IMR-90 (cell line): ENCODE results near the gene SLBP. TPM values are rescaled to one million over a fixed set of nuclear protein-coding genes. Genes with fewer than 3 reads are reported as not detected.
A peak's percentile ranks its signal among the peaks of the same experiment; 100 is the strongest.

Experiments
- ATAC-seq: fragments of 200-7000 bp; cut with Tn5 transposase; 2 replicates; pipeline ENCODE4 v1.9.1; 2020; ENCODE audit warnings: low read depth, mild to moderate bottlenecking, moderate library complexity
- BruUV-seq: library from RNA; stranded (reverse); fragments of 400-500 nt; replicated peaks from 2 replicates; lab custom pipeline; 2021; lab: Mats Ljungman, UMichigan
- CTCF ChIA-PET: fragments of 300-600 bp; formaldehyde crosslinking; extraction: SDS; loops from one replicate; lab custom pipeline; 2021; ENCODE audit warnings: antibody characterized with exemption; lab: Yijun Ruan, JAX
- POLR2A ChIA-PET: fragments of 300-600 bp; sonication (Branson Sonifier 250); formaldehyde crosslinking; loops from one replicate; lab custom pipeline; 2022; ENCODE audit warnings: antibody characterized with exemption; ENCODE audit not compliant: unreplicated experiment; lab: Charles Lee
- DNase-seq: peaks from one replicate; pipeline ENCODE4 v3.0.0; 2013
- H2AFZ ChIP-seq: replicated peaks from 2 replicates; pipeline ENCODE3; 2013; ENCODE audit warnings: low read length, mild to moderate bottlenecking; ENCODE audit not compliant: poor library complexity
- H2AK5ac ChIP-seq: 2 replicates; pipeline ENCODE4 v1.6.1; 2013; ENCODE audit warnings: low read depth, low read length, inconsistent platforms
- H2AK9ac ChIP-seq: replicated peaks from 2 replicates; pipeline ENCODE3; 2013; ENCODE audit warnings: mild to moderate bottlenecking, low read depth, low read length, moderate library complexity; ENCODE audit not compliant: poor library complexity
- H2BK120ac ChIP-seq: 2 replicates; pipeline ENCODE4 v1.6.1; 2013; ENCODE audit warnings: low read depth, low read length, inconsistent platforms
- H2BK15ac ChIP-seq: 3 replicates; pipeline ENCODE4 v1.6.1; 2013; ENCODE audit warnings: low read depth, low read length, inconsistent platforms
- H2BK20ac ChIP-seq: 2 replicates; pipeline ENCODE4 v1.6.1; 2013; ENCODE audit warnings: low read depth, mild to moderate bottlenecking, inconsistent platforms, low read length, moderate library complexity
- H2BK5ac ChIP-seq: 2 replicates; pipeline ENCODE4 v1.6.1; 2013; ENCODE audit warnings: mild to moderate bottlenecking, low read depth, low read length, inconsistent platforms; ENCODE audit not compliant: poor library complexity, severe bottlenecking
- H3K14ac ChIP-seq: replicated peaks from 2 replicates; pipeline ENCODE4 v1.6.1; 2013; ENCODE audit warnings: low read depth, low read length, inconsistent platforms
- H3K18ac ChIP-seq: 2 replicates; pipeline ENCODE4 v1.6.1; 2013; ENCODE audit warnings: low read depth, low read length, control low read depth
- H3K23ac ChIP-seq: 2 replicates; pipeline ENCODE4 v1.6.1; 2013; ENCODE audit warnings: low read depth, low read length, inconsistent platforms
- H3K27ac ChIP-seq: 2 replicates; pipeline ENCODE4 v1.5.1; 2013; ENCODE audit warnings: mild to moderate bottlenecking, control low read depth, low read length; ENCODE audit not compliant: insufficient read depth
- H3K27me3 ChIP-seq: 2 replicates; pipeline ENCODE4 v1.6.1; 2013; ENCODE audit warnings: low read length; ENCODE audit not compliant: control insufficient read depth, insufficient read depth
- H3K36me3 ChIP-seq: 2 replicates; pipeline ENCODE4 v1.6.1; 2013; ENCODE audit warnings: low read length, mixed read lengths; ENCODE audit not compliant: control insufficient read depth, insufficient read depth
- H3K4ac ChIP-seq: 2 replicates; pipeline ENCODE4 v1.6.1; 2013; ENCODE audit warnings: low read depth, low read length, inconsistent platforms
- H3K4me1 ChIP-seq: 2 replicates; pipeline ENCODE4 v1.6.1; 2013; ENCODE audit warnings: low read length, mixed read lengths; ENCODE audit not compliant: control insufficient read depth, insufficient read depth
- H3K4me2 ChIP-seq: 2 replicates; pipeline ENCODE4 v1.6.1; 2013; ENCODE audit warnings: low read depth, mild to moderate bottlenecking, control low read depth, low read length, moderate library complexity
- H3K4me3 ChIP-seq: 2 replicates; pipeline ENCODE4 v1.5.1; 2013; ENCODE audit warnings: low read depth, mild to moderate bottlenecking, control low read depth, low read length, moderate library complexity; ENCODE audit not compliant: insufficient read depth
- H3K56ac ChIP-seq: 2 replicates; pipeline ENCODE4 v1.6.1; 2013; ENCODE audit warnings: low read length, inconsistent platforms; ENCODE audit not compliant: insufficient read depth; ENCODE audit errors: extremely low read depth
- H3K79me1 ChIP-seq, 2 experiments: 2 replicates each; pipeline ENCODE4 v1.6.1; 2013; ENCODE audit warnings: low read length in 2 of 2, inconsistent platforms in 1 of 2, low read depth in 1 of 2
- H3K9ac ChIP-seq: 2 replicates; pipeline ENCODE4 v1.6.1; 2013; ENCODE audit warnings: low read depth, low read length, control low read depth
- H3K9me1 ChIP-seq: 2 replicates; pipeline ENCODE4 v1.6.1; 2013; ENCODE audit warnings: low read length, inconsistent platforms; ENCODE audit not compliant: insufficient read depth
- H3K9me3 ChIP-seq: 2 replicates; pipeline ENCODE4 v1.6.1; 2013; ENCODE audit warnings: low read length; ENCODE audit not compliant: control insufficient read depth, insufficient read depth
- H4K20me1 ChIP-seq: 2 replicates; pipeline ENCODE4 v1.6.1; 2013; ENCODE audit warnings: low read length, inconsistent platforms; ENCODE audit not compliant: insufficient read depth
- H4K5ac ChIP-seq: 2 replicates; pipeline ENCODE4 v1.6.1; 2013; ENCODE audit warnings: mild to moderate bottlenecking, low read depth, low read length, control low read depth
- H4K8ac ChIP-seq, 2 experiments: 2 replicates each; pipeline ENCODE4 v1.6.1; 2013; ENCODE audit warnings: low read depth in 2 of 2, low read length in 2 of 2, control low read depth in 1 of 2, inconsistent platforms in 1 of 2
- H4K91ac ChIP-seq: 2 replicates; pipeline ENCODE4 v1.6.1; 2013; ENCODE audit warnings: low read depth, low read length, inconsistent platforms; ENCODE audit not compliant: insufficient read depth
- WGBS, 2 experiments: methylation state at CpG; one replicate each; pipeline versions ENCODE4 v1.1.5 to v1.1.7; 2013; ENCODE audit warnings: missing lambda C conversion rate in 2 of 2; ENCODE audit not compliant: insufficient read length in 1 of 2; ENCODE audit errors: extremely low coverage in 2 of 2; 5-methylcytosine and 5-hydroxymethylcytosine counted together
- dilution Hi-C: fragments of 300-500 bp; cut with HindIII; formaldehyde crosslinking; loops from one replicate; pipeline ENCODE4 v1.14.3; 2018; ENCODE audit warnings: low sequenced_read_pairs; ENCODE audit not compliant: unreplicated experiment
- in situ Hi-C: fragments of 300-500 bp; cut with MboI; formaldehyde crosslinking; loops from 3 replicates; pipeline ENCODE4 v1.14.3; 2019; ENCODE audit warnings: low sequenced_read_pairs, inconsistent platforms, mixed read lengths
- intact Hi-C: fragments of 100-400 bp; cut with micrococcal nuclease; formaldehyde crosslinking; loops from 2 replicates; pipeline ENCODE4 v1.10.0; 2022
- polyA plus RNA-seq, 3 experiments: library from polyadenylated mRNA; depleted of rRNA; stranded (reverse); fragments of >200 nt; gene quantifications; 2 replicates each; pipeline ENCODE4 v1.2.3, GENCODE V29; 2012; ENCODE audit warnings: low replicate concordance in 1 of 3
- total RNA-seq: library from RNA; depleted of rRNA; stranded (reverse); fragments of >200 nt; gene quantifications from 2 replicates; pipeline ENCODE4 v1.2.3, GENCODE V29; 2012
- TF ChIP-seq, protein P1 (sequence below): conservative IDR thresholded peaks from 2 replicates; pipeline ENCODE4 v1.5.1; 2012; ENCODE audit warnings: mild to moderate bottlenecking, low read depth, low read length, improper control_type of control experiment

SLBP gene
- total and polyA plus RNA-seq, 2 of the 4 experiments (the other 2 are of a cell fraction) = 64.9 to 66.1 TPM

DNA sequence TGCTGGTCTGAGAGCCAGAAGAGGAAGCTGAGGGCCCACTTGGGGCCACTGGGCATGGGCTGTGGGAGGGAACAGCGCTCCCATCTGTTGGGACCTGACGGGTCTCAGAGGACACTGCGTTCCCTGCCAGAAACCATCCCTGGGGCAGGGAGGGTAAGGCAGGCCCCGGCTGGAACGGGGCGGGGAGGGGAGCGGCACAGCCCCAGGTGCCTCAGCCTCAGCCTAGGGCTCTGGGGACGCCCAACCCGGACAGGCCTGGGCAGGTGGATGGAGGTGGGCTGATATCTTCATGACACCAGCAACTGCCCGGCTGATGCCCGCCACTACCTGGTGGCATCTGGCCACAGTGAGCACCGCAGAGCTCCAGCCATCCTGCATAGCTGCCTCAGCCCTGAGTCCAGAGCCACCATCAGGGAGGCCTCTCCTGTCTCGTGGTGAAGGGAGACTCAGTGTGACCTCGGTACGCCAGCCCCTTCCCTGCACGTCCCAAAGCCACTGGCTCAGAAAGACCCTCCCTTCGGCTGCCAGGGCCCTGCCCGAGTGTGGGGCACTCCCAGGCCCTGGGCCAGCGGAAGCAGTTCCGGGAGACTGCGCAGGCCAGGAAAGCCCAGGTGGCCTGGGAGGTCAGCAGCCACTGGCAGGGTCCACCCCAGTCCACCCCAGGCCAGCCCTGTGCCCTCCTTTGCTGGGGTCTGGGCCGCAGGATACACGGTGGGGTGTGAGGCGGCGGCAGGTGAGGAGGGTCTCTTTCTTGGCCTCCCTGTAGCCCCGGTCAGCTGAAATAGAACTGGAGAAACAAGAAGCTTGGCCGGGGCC, 46.4 kb upstream of the SLBP start (continued):
- TF ChIP-seq, protein P1, sequence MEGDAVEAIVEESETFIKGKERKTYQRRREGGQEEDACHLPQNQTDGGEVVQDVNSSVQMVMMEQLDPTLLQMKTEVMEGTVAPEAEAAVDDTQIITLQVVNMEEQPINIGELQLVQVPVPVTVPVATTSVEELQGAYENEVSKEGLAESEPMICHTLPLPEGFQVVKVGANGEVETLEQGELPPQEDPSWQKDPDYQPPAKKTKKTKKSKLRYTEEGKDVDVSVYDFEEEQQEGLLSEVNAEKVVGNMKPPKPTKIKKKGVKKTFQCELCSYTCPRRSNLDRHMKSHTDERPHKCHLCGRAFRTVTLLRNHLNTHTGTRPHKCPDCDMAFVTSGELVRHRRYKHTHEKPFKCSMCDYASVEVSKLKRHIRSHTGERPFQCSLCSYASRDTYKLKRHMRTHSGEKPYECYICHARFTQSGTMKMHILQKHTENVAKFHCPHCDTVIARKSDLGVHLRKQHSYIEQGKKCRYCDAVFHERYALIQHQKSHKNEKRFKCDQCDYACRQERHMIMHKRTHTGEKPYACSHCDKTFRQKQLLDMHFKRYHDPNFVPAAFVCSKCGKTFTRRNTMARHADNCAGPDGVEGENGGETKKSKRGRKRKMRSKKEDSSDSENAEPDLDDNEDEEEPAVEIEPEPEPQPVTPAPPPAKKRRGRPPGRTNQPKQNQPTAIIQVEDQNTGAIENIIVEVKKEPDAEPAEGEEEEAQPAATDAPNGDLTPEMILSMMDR = no peak

DNA sequence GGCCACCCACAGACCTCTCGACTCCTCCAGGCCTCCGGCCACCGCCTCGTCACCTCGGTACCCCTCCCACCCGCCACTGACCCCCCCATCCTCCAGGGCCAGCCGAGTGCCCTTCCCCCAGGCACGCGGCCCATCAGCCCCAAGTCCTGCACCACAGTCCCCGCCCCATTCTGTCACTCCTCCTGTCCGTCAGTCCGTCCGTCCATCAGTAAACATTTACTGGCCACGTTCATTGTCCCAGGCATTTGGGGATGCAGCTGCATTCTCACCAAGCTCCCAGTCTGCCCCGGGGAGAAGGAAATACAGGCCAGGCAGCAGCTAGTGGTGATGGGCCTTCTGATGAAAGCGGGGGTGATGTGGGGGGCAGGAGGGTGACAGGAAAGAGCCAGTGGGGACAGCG, 45.7 kb upstream of the SLBP start:
- in situ Hi-C loops (no loop called here), dilution Hi-C loops (no loop called here), intact Hi-C loops (no loop called here)
- no TSS peak for BruUV-seq
- Histone ChIP-seq H3K23ac (no peak overlapping the region), H3K9me3 (no peaks in the 10 kb centered on the region), H3K14ac (no peak overlapping the region), H3K18ac (no peak overlapping the region), H3K79me1 (no peaks in the 10 kb centered on the region), H3K9me1 (no peaks in the 10 kb centered on the region), H3K4ac (no peak overlapping the region), H4K5ac (no peak overlapping the region), H3K4me1 (no peaks in the 10 kb centered on the region), H2BK15ac (no peak overlapping the region), H2AK9ac (peak overlapping the region; percentile 28), H2BK5ac (no peak overlapping the region), H2BK120ac (no peak overlapping the region), H4K91ac (no peak overlapping the region), H3K4me2 (no peak overlapping the region), H4K20me1 (no peaks in the 10 kb centered on the region), H2AFZ (no peak overlapping the region), H4K8ac (no peak overlapping the region), H3K27ac (no peak overlapping the region), H3K9ac (no peak overlapping the region), H3K4me3 (no peak overlapping the region), H3K27me3 (no peaks in the 10 kb centered on the region; the same call in 1 of the 2 replicates), H2AK5ac (no peak overlapping the region), H3K36me3 (no peaks in the 10 kb centered on the region), H2BK20ac (no peak overlapping the region), H3K56ac (no peak overlapping the region)
- TF ChIP-seq, protein P1 = no peak
- 63% methylated on average over 4 of the region's 17 CpGs; no CpG with 5 or more reads in 1 of the 2 experiments for WGBS, 2 experiments
- POLR2A ChIA-PET = no interaction called here
- CTCF ChIA-PET = interaction anchor here (0.6 kb wide), 1 partner anchor 88 kb away, joined by 5 read pairs; no protein-coding TSS in a partner anchor
- ATAC-seq = no peak
- DNase-seq = no peak
